Upper lobe of right lung (tissue), 1 donor: Measurements from ENCODE around the gene SERGEF. TPM values are rescaled to one million over a fixed set of nuclear protein-coding genes. Genes with fewer than 3 reads are reported as not detected.

Experiments used
- ATAC-seq: fragments of 200-7000 bp; cut with Tn5 transposase; one replicate; pipeline ENCODE4 v1.9.1; 2020; ENCODE audit warnings: mild to moderate bottlenecking, moderate library complexity
- DNase-seq: peaks from one replicate; pipeline ENCODE4 v3.0.0-alpha.2; 2020
- H3K27ac ChIP-seq: fragments of 200-600 bp; one replicate; pipeline ENCODE4 v1.8.0; 2022
- H3K27me3 ChIP-seq: fragments of 200-600 bp; one replicate; pipeline ENCODE4 v1.8.0; 2022; ENCODE audit warnings: mild to moderate bottlenecking
- H3K36me3 ChIP-seq: fragments of 200-600 bp; one replicate; pipeline ENCODE4 v1.8.0; 2022
- H3K4me1 ChIP-seq: fragments of 200-600 bp; one replicate; pipeline ENCODE4 v1.8.0; 2022
- H3K4me3 ChIP-seq: fragments of 200-600 bp; one replicate; pipeline ENCODE4 v1.8.0; 2022; ENCODE audit warnings: mild to moderate bottlenecking
- H3K9me3 ChIP-seq: fragments of 200-600 bp; one replicate; pipeline ENCODE4 v1.8.0; 2022
- intact Hi-C: fragments of 100-400 bp; cut with DNase I; formaldehyde crosslinking; loops from one replicate; pipeline ENCODE4 v1.11.0; 2022
- total RNA-seq: library from RNA; stranded (reverse); fragmentation: NEBNext Ultra II Directional; extraction: Animal tissue kit (Norgen Biotek cat#: 25700); gene quantifications from one replicate; pipeline ENCODE4 v1.2.1, GENCODE V29; 2021
- TF ChIP-seq, protein P1 (sequence below): fragments of 200-600 bp; IDR thresholded peaks from one replicate; pipeline ENCODE4 v1.8.0; 2022; ENCODE audit warnings: antibody characterized with exemption
- donor health status: DM: no; HTN: yes; CAD: no; lungs with severe emphysema.

The SERGEF gene
- total RNA-seq, 1 donor from 2014 or later: 37.6 TPM

DNA sequence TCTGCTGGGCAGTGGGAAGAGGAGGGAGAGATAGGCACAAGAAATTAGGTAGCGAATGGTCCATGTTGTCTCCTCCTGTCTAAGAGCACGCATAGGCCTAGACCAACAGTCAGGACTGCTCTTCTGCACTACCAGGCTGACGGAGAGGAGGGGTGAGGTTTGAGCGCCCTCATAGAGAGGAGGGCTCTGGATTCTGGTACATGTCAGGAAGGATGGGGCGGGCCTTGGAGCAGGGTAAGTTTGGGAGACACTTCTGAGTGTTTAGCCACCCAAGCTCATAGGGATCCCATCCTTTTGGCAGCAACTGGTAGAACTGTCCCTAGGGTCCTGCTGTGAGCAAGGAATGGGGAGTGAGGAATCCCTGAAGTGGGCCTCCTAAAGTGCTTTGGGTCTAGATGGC lies 217.9 kb downstream of the SERGEF start:
- H3K27me3 ChIP-seq: no peaks in the 10 kb centered on the region
- TF ChIP-seq, protein P1, sequence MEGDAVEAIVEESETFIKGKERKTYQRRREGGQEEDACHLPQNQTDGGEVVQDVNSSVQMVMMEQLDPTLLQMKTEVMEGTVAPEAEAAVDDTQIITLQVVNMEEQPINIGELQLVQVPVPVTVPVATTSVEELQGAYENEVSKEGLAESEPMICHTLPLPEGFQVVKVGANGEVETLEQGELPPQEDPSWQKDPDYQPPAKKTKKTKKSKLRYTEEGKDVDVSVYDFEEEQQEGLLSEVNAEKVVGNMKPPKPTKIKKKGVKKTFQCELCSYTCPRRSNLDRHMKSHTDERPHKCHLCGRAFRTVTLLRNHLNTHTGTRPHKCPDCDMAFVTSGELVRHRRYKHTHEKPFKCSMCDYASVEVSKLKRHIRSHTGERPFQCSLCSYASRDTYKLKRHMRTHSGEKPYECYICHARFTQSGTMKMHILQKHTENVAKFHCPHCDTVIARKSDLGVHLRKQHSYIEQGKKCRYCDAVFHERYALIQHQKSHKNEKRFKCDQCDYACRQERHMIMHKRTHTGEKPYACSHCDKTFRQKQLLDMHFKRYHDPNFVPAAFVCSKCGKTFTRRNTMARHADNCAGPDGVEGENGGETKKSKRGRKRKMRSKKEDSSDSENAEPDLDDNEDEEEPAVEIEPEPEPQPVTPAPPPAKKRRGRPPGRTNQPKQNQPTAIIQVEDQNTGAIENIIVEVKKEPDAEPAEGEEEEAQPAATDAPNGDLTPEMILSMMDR: no peak
- DNase-seq (no peak), ATAC-seq (no peak)
- intact Hi-C loops: no loop called here
- no peaks in the 10 kb centered on the region for H3K36me3 ChIP-seq
- H3K27ac ChIP-seq: no peak overlapping the region
- no peaks in the 10 kb centered on the region for H3K9me3 ChIP-seq
- no peaks in the 10 kb centered on the region for H3K4me1 ChIP-seq
- no peak overlapping the region for H3K4me3 ChIP-seq

DNA sequence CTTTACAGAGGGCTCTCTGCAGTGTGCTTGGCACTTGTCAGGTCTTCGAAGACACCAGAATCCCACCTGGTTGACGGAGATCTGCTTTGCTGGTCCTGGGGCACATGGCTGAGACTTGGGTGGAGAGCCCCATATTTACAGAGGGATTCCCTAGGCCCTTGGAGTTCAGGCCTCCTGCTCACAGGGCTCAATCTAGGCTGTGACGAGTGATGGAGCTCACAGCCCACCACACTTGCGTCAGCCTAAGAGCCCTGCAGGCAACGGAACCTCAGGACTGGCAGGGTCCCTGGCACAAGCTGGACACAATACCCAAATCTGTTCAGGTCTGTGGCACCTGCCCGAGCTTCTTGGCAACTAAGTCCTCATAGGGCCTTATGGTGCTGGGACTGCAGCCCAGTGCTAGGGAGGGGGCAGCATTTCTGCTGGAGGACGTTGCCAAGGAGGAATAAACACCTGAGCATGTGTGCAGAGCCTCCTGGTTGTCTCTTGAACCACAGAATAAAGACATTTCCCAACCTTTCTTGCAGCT lies 219.1 kb downstream of the SERGEF start:
- TF ChIP-seq, protein P1: no peak
- Histone ChIP-seq H3K36me3 (no peaks in the 10 kb centered on the region), H3K27me3 (no peaks in the 10 kb centered on the region), H3K9me3 (no peaks in the 10 kb centered on the region), H3K27ac (no peak overlapping the region), H3K4me3 (no peak overlapping the region), H3K4me1 (no peaks in the 10 kb centered on the region)
- DNase-seq: no peak
- intact Hi-C loops: no loop called here
- no peak for ATAC-seq

DNA sequence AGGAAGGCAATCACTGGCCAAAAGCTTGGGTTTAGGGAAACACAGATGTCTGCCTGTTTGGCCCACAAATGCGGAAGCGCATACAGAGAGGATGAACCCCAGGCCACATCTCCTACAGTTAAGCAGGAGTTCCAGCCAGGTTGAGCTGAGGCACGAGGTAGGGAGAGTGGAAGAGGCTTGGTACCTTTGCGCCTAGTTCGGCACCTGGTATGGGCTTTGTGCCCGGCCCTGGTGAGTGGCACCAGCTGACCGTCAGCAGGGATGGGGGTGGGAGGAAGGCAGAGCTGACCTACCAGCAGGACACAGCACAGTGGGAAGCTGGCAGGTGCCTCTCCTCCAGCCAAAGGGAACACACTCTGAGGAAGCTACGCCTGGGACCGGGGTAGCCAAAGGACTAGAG lies 220.7 kb downstream of the SERGEF start:
- Histone ChIP-seq H3K36me3 (no peaks in the 10 kb centered on the region), H3K27me3 (no peaks in the 10 kb centered on the region), H3K4me3 (no peak overlapping the region), H3K9me3 (no peaks in the 10 kb centered on the region), H3K4me1 (no peaks in the 10 kb centered on the region), H3K27ac (no peak overlapping the region)
- no peak for DNase-seq
- no peak for ATAC-seq
- TF ChIP-seq, protein P1: no peak
- intact Hi-C loops: no loop called here

DNA sequence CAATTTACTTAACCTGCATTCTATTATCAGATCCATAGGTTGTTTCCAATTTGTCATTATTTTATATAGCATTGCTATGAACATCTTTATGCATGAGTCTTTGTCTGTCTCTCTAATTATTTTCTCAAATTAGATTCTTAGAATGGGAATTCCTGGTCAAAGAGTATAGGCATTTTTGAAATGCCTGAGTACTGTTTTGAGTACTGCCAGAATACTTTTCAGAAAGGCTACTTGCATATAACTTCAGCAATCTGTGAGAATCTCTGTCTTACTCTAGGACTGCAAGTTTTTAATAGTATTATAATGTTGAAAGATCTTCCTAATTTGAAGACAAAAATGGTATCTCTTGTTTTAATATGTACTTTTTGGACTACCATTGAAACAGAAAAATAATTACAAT lies 221.7 kb downstream of the SERGEF start:
- no peak for ATAC-seq

DNA sequence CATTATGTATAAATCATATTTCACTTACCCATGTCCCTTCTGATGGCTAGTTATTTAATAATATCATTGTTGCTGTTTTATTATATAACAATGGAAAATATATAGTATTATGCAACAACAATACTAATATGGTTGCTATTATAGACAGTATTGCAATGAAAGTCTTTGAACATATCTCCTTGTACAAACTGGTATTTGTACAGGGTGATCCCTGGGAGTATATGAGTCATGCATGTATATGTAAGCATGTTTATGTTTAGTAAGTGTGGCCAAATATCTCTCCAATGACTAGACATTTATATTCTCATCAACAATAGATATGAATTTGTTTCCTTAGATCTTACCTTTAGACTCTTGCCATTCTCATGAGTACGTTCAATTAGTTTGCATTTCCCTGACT lies 222.4 kb downstream of the SERGEF start:
- Histone ChIP-seq H3K27me3 (no peaks in the 10 kb centered on the region), H3K9me3 (no peaks in the 10 kb centered on the region), H3K4me3 (no peak overlapping the region), H3K27ac (no peak overlapping the region), H3K36me3 (no peaks in the 10 kb centered on the region), H3K4me1 (no peaks in the 10 kb centered on the region)
- ATAC-seq (no peak), DNase-seq (no peak)
- intact Hi-C loops: no loop called here
- TF ChIP-seq, protein P1: no peak

More for the DNA sequence above, 221.7 kb downstream of the SERGEF start:
- TF ChIP-seq, protein P1: no peak
- DNase-seq: no peak
- H3K4me1 ChIP-seq: no peaks in the 10 kb centered on the region
- no peak overlapping the region for H3K4me3 ChIP-seq
- intact Hi-C loops: no loop called here
- no peak overlapping the region for H3K27ac ChIP-seq
- no peaks in the 10 kb centered on the region for H3K9me3 ChIP-seq
- no peaks in the 10 kb centered on the region for H3K36me3 ChIP-seq
- no peaks in the 10 kb centered on the region for H3K27me3 ChIP-seq

DNA sequence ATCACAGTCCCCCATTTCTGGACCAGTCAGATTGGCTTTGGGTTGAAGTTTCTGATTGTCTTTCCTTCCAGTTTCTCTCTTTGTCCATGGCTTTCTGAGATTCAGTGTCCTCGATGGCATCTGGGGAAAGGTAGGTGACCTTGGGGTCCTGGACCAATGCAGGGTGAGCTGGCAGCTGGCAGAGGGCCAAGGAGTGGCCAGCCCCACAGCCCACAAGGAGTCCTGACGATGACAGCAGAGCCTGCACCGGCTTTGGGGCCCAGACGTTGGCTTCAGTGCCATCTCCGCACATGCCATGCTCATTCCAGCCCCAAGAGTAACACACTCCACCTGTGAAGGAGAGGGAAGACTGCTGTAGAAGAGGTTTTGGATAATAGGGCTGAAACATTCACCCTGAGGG lies 224.8 kb downstream of the SERGEF start:
- no peaks in the 10 kb centered on the region for H3K27me3 ChIP-seq
- H3K27ac ChIP-seq: no peak overlapping the region
- TF ChIP-seq, protein P1: no peak
- no peak for DNase-seq
- no peaks in the 10 kb centered on the region for H3K36me3 ChIP-seq
- intact Hi-C loops: no loop called here
- H3K4me3 ChIP-seq: no peak overlapping the region
- no peaks in the 10 kb centered on the region for H3K9me3 ChIP-seq
- H3K4me1 ChIP-seq: no peaks in the 10 kb centered on the region
- no peak for ATAC-seq
